Right hindlimb (tissue), 1 donor: Measurements from ENCODE around the gene GFM2.
"Not testable (repeated sequence)": the region's sequence is repeated elsewhere in the genome, so short reads cannot be mapped to it uniquely, and the experiment has no call there.

ENCODE experiments used
- DNase-seq: peaks from one replicate; pipeline ENCODE4 v3.0.0-alpha.2; 2018

GFM2 gene

GRCh38 chr5:74717596-74717995, 49.3 kb downstream of the GFM2 start:
- DNase-seq: no peak

- DNase-seq: no peak
Observed at GRCh38 chr5:74693191-74693590, 73.7 kb downstream of the GFM2 start.

- no peak for DNase-seq
Observed at GRCh38 chr5:74686962-74687751, 79.8 kb downstream of the GFM2 start.

- no peak for DNase-seq
Observed at GRCh38 chr5:74685979-74686631, 80.8 kb downstream of the GFM2 start.

GRCh38 chr5:74684900-74685851, 81.7 kb downstream of the GFM2 start, which contains the start of gene HEXB:
Gene HEXB, plus strand, starts transcription at chr5:74685233. Its CDS starts 28 bp downstream, at chr5:74685261.
- DNase-seq: peak; percentile 90

- no peak for DNase-seq
Observed at GRCh38 chr5:74679966-74680365, 87.0 kb downstream of the GFM2 start.

GRCh38 chr5:74679300-74679699, 87.6 kb downstream of the GFM2 start:
- not testable (repeated sequence) for DNase-seq

- DNase-seq: not testable (repeated sequence)
Observed at GRCh38 chr5:74678123-74678522, 88.8 kb downstream of the GFM2 start.

- not testable (repeated sequence) for DNase-seq
Observed at GRCh38 chr5:74676466-74676865, 90.5 kb downstream of the GFM2 start.

- no peak for DNase-seq
Observed at GRCh38 chr5:74673011-74673790, 93.7 kb downstream of the GFM2 start.

- DNase-seq: no peak
Observed at GRCh38 chr5:74672215-74672877, 94.6 kb downstream of the GFM2 start.
